HG02588 (cell line): Measurements from ENCODE around the gene ATL3.
"Not testable (repeated sequence)": the region's sequence is repeated elsewhere in the genome, so short reads cannot be mapped to it uniquely, and the experiment has no call there.

Experiments
- ATAC-seq: cut with Tn5 transposase; IDR thresholded peaks from one replicate; pipeline ENCODE4 v1.9.1; 2021; ENCODE audit warnings: mild to moderate bottlenecking, moderate library complexity; ENCODE audit not compliant: unreplicated experiment

Gene ATL3

GRCh38 chr11:63623513-63624140, 47.5 kb downstream of the ATL3 start:
- ATAC-seq: no peak

GRCh38 chr11:63622323-63622722, 48.9 kb downstream of the ATL3 start:
- no peak for ATAC-seq

DNA sequence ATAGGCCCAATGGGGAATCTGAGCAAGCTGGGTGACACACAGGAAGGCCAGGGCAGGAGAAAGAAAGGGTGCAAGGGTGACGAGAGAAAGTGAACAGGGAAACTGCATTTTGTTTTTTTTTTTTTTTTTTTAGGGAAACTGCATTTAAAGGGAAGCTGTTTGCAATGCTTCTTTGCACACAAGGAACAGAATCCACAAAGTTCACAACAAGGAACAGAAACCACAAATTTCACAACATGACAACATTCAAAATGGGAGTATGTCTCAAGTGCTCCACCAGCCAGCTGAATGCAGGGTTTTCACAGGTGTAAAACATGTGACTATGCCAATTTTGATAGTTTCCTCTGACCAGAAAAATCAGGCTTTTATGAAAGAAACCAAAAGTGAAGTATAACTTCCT, 50.1 kb downstream of the ATL3 start:
- no peak for ATAC-seq

GRCh38 chr11:63619967-63620366, 51.2 kb downstream of the ATL3 start:
- no peak for ATAC-seq

DNA sequence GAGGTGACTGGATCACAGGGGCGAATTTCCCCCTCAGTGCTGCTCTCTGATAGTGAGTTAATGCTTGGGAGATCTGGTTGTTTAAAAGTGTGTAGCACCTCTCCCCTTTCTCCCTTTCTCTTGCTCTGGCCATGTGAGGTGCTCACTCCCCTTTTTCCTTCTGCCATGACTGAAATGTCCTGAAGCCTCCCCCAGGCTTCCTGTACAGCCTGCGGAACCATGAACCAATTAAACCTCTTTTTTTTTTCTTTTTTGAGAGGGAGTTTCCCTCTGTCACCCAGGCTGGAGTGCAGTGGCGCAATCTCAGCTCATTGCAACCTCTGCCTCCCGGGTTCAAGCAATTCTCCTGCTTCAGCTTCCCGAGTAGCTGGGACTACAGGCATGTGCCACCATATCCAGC, 53.5 kb downstream of the ATL3 start:
- ATAC-seq: not testable (repeated sequence)

- ATAC-seq: no peak
Measured at GRCh38 chr11:63616953-63617352, 54.2 kb downstream of the ATL3 start.

- peak; percentile 56 for ATAC-seq
Measured at GRCh38 chr11:63614136-63614671, 57.0 kb downstream of the ATL3 start, which contains the start of gene PLAAT3. Gene PLAAT3, minus strand, starts transcription at chr11:63614433. Its CDS starts 419 bp downstream, at chr11:63614014.

GRCh38 chr11:63613517-63614135, 57.5 kb downstream of the ATL3 start:
- peak; percentile 20 for ATAC-seq

- no peak for ATAC-seq
Measured at GRCh38 chr11:63612181-63612580, 59.0 kb downstream of the ATL3 start.

- ATAC-seq: no peak
Measured at GRCh38 chr11:63611395-63611747, 59.8 kb downstream of the ATL3 start.

- ATAC-seq: no peak
Measured at GRCh38 chr11:63610604-63611394, 60.4 kb downstream of the ATL3 start.

DNA sequence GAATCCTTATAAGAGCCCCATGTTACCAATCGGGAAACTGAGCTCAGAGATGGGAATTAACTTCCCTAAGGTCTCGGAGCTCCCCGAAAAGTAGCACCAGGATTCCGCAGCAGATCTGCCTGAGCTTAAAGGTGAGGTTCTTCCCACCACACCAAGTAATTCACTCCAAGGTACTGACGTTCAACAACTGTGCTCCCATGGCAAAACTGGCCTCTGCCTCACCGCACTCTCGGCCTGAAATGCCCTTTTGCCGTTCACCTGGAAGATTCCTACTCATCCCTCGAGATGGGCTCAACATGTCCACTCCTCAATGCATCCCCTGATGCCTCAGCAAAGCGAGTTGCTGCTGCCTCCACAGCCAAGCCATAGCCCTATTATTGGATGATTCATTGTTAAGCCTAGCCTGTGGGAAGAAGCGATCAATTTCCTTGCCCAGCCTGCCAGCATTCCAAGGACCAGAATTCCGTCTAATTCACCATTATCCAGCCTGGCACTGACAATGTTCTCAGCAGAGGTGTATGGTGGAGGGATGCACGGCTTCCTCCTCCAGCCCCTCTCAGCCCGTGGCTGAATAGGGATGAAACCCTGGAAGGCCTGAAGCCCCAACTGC, 61.1 kb downstream of the ATL3 start:
- no peak for ATAC-seq

DNA sequence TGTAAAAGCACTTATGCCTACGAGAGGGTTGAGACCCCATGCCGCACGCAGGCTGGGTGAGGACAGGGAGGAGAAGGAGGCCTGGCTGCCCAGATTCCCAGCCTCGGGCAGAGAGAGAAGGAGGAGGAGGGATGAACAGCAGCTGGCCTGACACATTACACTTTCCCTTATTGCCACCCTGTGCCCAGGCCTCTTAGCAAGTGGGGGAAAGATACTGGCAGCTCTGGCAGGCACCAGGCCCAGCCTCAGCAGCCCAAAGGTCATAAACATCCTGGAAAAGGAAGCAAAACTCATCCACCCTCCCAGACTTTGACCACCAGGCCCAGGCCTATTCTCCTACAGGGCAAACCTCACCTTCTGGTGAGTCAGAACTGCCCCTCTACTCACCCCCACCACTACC, 61.6 kb downstream of the ATL3 start:
- ATAC-seq: no peak

- no peak for ATAC-seq
Measured at GRCh38 chr11:63608353-63609345, 62.5 kb downstream of the ATL3 start.

GRCh38 chr11:63603180-63603518, 68.0 kb downstream of the ATL3 start:
- ATAC-seq: no peak

GRCh38 chr11:63602290-63603179, 68.6 kb downstream of the ATL3 start:
- ATAC-seq: not testable (repeated sequence)

GRCh38 chr11:63599211-63600122, 71.7 kb downstream of the ATL3 start:
- ATAC-seq: no peak

DNA sequence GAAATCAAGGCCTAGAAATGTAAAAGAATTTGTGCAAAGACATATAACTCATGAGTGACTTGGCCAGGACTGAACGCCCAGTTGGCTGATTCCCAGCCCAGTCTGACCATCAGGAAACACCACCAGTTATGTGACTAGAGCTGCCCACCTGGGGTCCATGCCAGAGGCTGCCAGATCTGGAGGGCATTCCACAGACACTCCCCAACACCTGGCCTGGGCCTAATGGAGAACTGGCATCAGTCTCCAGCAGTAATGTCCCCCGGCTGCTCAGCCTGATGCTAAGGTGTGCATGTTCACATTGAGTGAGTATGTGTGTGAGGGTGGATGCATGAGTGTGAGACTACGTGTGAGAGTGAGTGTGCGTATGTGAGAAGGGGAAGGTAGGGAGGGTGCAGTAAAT, 72.6 kb downstream of the ATL3 start:
- ATAC-seq: no peak
